Fibroblast of mammary gland (primary cell): ENCODE data around the gene NONO.
A peak's percentile ranks its signal among the peaks of the same experiment; 100 is the strongest.

Experiments used
- DNase-seq: peaks from one replicate; pipeline ENCODE4 v3.0.0-alpha.2; 2010; ENCODE audit warnings: low read depth
- H3K4me3 ChIP-seq: 2 replicates; pipeline ENCODE4 v1.5.1; 2011; ENCODE audit warnings: low read depth, mild to moderate bottlenecking, low read length, moderate library complexity; ENCODE audit not compliant: control insufficient read depth
- TF ChIP-seq, protein P1 (sequence below): conservative IDR thresholded peaks from 2 replicates; pipeline ENCODE4 v1.5.1; 2011; ENCODE audit warnings: low read depth, low read length, inconsistent platforms; ENCODE audit not compliant: control insufficient read depth, insufficient read depth

NONO gene

GRCh38 chrX:71245159-71245558 is 38.3 kb upstream of the NONO start:
- TF ChIP-seq, protein P1, sequence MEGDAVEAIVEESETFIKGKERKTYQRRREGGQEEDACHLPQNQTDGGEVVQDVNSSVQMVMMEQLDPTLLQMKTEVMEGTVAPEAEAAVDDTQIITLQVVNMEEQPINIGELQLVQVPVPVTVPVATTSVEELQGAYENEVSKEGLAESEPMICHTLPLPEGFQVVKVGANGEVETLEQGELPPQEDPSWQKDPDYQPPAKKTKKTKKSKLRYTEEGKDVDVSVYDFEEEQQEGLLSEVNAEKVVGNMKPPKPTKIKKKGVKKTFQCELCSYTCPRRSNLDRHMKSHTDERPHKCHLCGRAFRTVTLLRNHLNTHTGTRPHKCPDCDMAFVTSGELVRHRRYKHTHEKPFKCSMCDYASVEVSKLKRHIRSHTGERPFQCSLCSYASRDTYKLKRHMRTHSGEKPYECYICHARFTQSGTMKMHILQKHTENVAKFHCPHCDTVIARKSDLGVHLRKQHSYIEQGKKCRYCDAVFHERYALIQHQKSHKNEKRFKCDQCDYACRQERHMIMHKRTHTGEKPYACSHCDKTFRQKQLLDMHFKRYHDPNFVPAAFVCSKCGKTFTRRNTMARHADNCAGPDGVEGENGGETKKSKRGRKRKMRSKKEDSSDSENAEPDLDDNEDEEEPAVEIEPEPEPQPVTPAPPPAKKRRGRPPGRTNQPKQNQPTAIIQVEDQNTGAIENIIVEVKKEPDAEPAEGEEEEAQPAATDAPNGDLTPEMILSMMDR: no peak
- DNase-seq: no peak
- H3K4me3 ChIP-seq: no peak overlapping the region

GRCh38 chrX:71250841-71251240 is 32.6 kb upstream of the NONO start:
- H3K4me3 ChIP-seq: no peak overlapping the region
- no peak for DNase-seq
- TF ChIP-seq, protein P1: no peak

DNA sequence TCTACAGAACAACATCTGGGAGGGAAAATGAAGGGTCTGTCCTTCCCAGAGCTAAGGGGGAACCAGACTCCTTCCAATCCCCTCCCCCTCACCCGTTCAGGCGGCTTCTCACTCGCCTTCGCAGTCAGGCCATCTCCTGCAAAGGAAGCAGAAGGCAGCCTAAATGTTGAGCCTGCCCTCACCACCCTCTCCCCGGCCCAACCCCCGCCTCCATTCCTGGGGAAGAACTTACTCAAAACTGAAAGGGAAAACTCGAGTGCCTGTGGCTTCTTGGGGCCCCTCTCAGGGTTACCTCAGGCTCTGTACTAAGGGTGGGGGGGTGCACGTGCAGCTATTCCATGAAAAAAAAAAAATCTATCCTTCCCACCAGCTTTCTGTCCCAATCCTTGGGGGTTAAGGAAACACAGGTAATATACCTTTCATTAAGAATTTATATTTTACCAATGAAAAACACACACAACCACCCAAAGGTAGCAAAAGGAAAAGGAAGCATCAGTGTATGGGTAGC is 31.9 kb upstream of the NONO start:
- no peak for DNase-seq
- no peak overlapping the region for H3K4me3 ChIP-seq
- TF ChIP-seq, protein P1: no peak

GRCh38 chrX:71252221-71252620 is 31.2 kb upstream of the NONO start:
- TF ChIP-seq, protein P1: no peak
- no peak for DNase-seq
- no peak overlapping the region for H3K4me3 ChIP-seq

DNA sequence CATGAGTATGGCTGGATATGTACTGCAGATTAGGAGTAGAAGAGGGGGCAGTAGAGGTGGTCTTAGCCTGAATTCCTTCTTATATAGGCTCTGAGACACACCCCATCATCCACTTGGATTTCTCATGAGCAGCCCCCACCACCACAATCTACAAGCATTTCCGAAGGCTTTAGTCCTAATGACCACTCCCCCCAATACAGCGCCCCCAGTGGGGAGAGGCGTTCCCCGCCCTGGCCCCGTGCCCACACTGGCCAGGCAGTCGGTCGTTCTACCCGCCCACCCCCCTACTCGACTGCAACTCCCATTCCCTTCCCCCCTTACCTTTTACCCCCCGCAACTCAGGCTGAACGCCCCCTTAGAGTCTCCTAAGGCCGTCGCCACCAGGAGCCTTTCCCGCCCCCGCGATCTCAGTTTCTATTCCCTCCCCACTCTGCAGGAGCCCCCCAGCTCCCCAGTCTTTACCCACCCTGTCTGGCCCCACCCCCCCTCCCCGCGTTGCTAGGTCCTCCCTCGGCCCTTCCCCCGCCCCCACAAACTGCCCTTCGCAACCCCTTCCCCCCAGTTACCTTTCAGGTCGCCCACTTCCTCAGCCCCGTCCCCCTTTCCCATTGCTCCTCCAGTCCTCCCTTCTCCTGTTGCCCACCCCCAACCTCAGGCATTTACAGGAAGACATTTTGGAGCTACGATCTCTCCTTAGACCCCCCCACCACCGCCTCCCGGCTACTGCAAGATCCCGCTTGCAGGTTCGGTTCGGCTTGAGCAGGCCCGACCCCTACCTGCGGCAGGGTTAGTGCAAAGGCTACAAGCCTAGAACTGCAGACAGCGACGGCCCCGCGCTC is 30.0 kb upstream of the NONO start:
- DNase-seq: peak; percentile 24
- H3K4me3 ChIP-seq: peak overlapping the region; percentile 75
- TF ChIP-seq, protein P1: peak; percentile 43

GRCh38 chrX:71254092-71254963 is 29.1 kb upstream of the NONO start, which contains the start of gene ZMYM3:
ZMYM3 (minus strand) TSS chrX:71254140; CDS start chrX:71253255, 885 bp downstream.
- TF ChIP-seq, protein P1: no peak
- peak; percentile 71 for DNase-seq

More at GRCh38 chrX:71254092-71254963, 29.1 kb upstream of the NONO start, which contains the start of gene ZMYM3:
- peak within 1 kb of the TSS; percentile 75 for H3K4me3 ChIP-seq
